Sigmoid colon (tissue), 7 donors: ENCODE results near the gene ALG11. TPM values are rescaled to one million over a fixed set of nuclear protein-coding genes. Genes with fewer than 3 reads are reported as not detected.
A peak's percentile ranks its signal among the peaks of the same experiment; 100 is the strongest.

Experiments
- DNase-seq: peaks from one replicate; pipeline ENCODE4 v3.0.0-alpha.2; 2019
- H3K27ac ChIP-seq, 4 donors: fragments of 200-600 bp; sonication (generic); one replicate each; pipeline ENCODE4 v1.5.1; 2016 to 2019; ENCODE audit warnings: mild to moderate bottlenecking in 1 of 4
- H3K27me3 ChIP-seq, 3 donors: fragments of 200-600 bp; sonication (generic); one replicate each; pipeline ENCODE4 v1.5.1; 2019; ENCODE audit warnings: mild to moderate bottlenecking in 1 of 3
- H3K36me3 ChIP-seq, 4 donors: fragments of 200-600 bp; sonication (generic); one replicate each; pipeline ENCODE4 v1.5.1; 2016 to 2019
- H3K4me1 ChIP-seq, 4 donors: fragments of 200-600 bp; sonication (generic); one replicate each; pipeline ENCODE4 v1.5.1; 2017 to 2019
- H3K4me3 ChIP-seq, 4 donors: fragments of 200-600 bp; sonication (generic); one replicate each; pipeline ENCODE4 v1.5.1; 2017 to 2019; ENCODE audit warnings: mild to moderate bottlenecking in 2 of 4, moderate library complexity in 1 of 4
- H3K9me3 ChIP-seq, 4 donors: fragments of 200-600 bp in 3 of 4; sonication (generic) in 3 of 4; one replicate each; pipeline versions ENCODE4 v1.5.1 to v1.6.1; 2013 to 2019
- CTCF ChIP-seq, 4 experiments: fragments of 450-650 bp in 3 of 4; fragments of 200-600 bp in 1 of 4; IDR thresholded peaks; one replicate each; pipeline ENCODE4 v1.5.1; 2016 to 2019; ENCODE audit warnings: antibody characterized with exemption in 4 of 4, mild to moderate bottlenecking in 3 of 4, moderate library complexity in 2 of 4
- EP300 ChIP-seq, 4 donors: sonication (generic); formaldehyde crosslinking; IDR thresholded peaks; one replicate each; pipeline ENCODE4 v1.6.1; 2017; ENCODE audit warnings: antibody characterized with exemption in 4 of 4
- POLR2A ChIP-seq, 2 donors: fragments of 450-650 bp; IDR thresholded peaks; one replicate each; pipeline ENCODE4 v1.6.1; 2016; ENCODE audit warnings: antibody characterized with exemption in 2 of 2, mild to moderate bottlenecking in 2 of 2, moderate library complexity in 2 of 2
- POLR2AphosphoS5 ChIP-seq, 4 donors: sonication (generic); formaldehyde crosslinking; IDR thresholded peaks; one replicate each; pipeline ENCODE4 v1.6.1; 2017; ENCODE audit warnings: antibody characterized with exemption in 4 of 4
- WGBS, 2 donors: extraction: QIAGEN DNeasy Blood & Tissue Kit; methylation state at CpG; one replicate each; pipeline ENCODE4 v1.1.7; 2013; 5-methylcytosine and 5-hydroxymethylcytosine counted together
- intact Hi-C: fragments of 100-400 bp; cut with DNase I; formaldehyde crosslinking; loops from one replicate; pipeline ENCODE4 v1.15.1; 2023
- polyA plus RNA-seq, 3 donors: library from polyadenylated mRNA; stranded (reverse); fragments of 200-250 nt; gene quantifications; one replicate each; pipeline ENCODE4 v1.2.3, GENCODE V29; 2013
- total RNA-seq, 4 donors: library from RNA; depleted of rRNA; stranded (reverse); fragments of >200 nt; gene quantifications; one replicate each; pipeline ENCODE4 v1.1.0, GENCODE V29; 2016
- donor health status: healthy with polysubstance abuse.
- donor health status: Bipolar disorder and iron deficiency.
- donor health status: healthy.

The ALG11 gene
- total and polyA plus RNA-seq, 7 donors: 1.2 to 20.6 (median 11.6) TPM

- WGBS, 2 donors: 82 to 91% methylated on average over 13 of the region's 13 CpGs
- intact Hi-C loops: no loop called here
- no peak for DNase-seq
- Histone ChIP-seq H3K4me1 (peaks cover 0 to 13% (median 8%) of the 10 kb centered on the region in 4 donors), H3K9me3 (no peaks in the 10 kb centered on the region), H3K36me3 (no peaks in the 10 kb centered on the region), H3K27me3 (no peaks in the 10 kb centered on the region), H3K27ac (no peak overlapping the region), H3K4me3 (no peak overlapping the region)
- no peak for TF ChIP-seq CTCF (IDR thresholded peaks at IDR 0.05)
- no peak for TF ChIP-seq POLR2A (IDR thresholded peaks at IDR 0.05)
- TF ChIP-seq POLR2AphosphoS5 (IDR thresholded peaks at IDR 0.05): no peak
- no peak for TF ChIP-seq EP300 (IDR thresholded peaks at IDR 0.05)
These were observed 6.2 kb upstream of the ALG11 start for GRCh38 chr13:52005841-52006522.

- DNase-seq: no peak
- no peaks in the 10 kb centered on the region for H3K9me3 ChIP-seq
- no peak overlapping the region for H3K4me3 ChIP-seq
- no peaks in the 10 kb centered on the region for H3K27me3 ChIP-seq
- H3K36me3 ChIP-seq: no peaks in the 10 kb centered on the region
- 58 to 85% methylated on average over 8 of the region's 8 CpGs for WGBS, 2 donors
- no peak overlapping the region for H3K27ac ChIP-seq
- intact Hi-C loops: no loop called here
- H3K4me1 ChIP-seq: peaks cover 0 to 15% (median 10%) of the 10 kb centered on the region in 4 donors
- TF ChIP-seq CTCF (IDR thresholded peaks at IDR 0.05): no peak
- no peak for TF ChIP-seq POLR2AphosphoS5 (IDR thresholded peaks at IDR 0.05)
- no peak for TF ChIP-seq EP300 (IDR thresholded peaks at IDR 0.05)
- no peak for TF ChIP-seq POLR2A (IDR thresholded peaks at IDR 0.05)
These were observed 5.5 kb upstream of the ALG11 start for GRCh38 chr13:52006523-52007245.

GRCh38 chr13:52009946-52010345 is 2.3 kb upstream of the ALG11 start:
- H3K27me3 ChIP-seq: no peaks in the 10 kb centered on the region
- intact Hi-C loops: loop anchor here (2.0 to 5.0 kb wide), 4 partner anchors 193 to 558 kb away; partner anchors contain the start of genes INTS6, VPS36 and WDFY2
- H3K4me3 ChIP-seq: no peak overlapping the region
- H3K36me3 ChIP-seq: no peaks in the 10 kb centered on the region
- 63 to 71% methylated on average over 6 of the region's 6 CpGs for WGBS, 2 donors
- DNase-seq: no peak
- H3K27ac ChIP-seq: no peak overlapping the region
- no peaks in the 10 kb centered on the region for H3K9me3 ChIP-seq
- H3K4me1 ChIP-seq: peaks cover 0 to 32% (median 19%) of the 10 kb centered on the region in 4 donors
- TF ChIP-seq POLR2A (IDR thresholded peaks at IDR 0.05) (no peak), EP300 (IDR thresholded peaks at IDR 0.05) (no peak), POLR2AphosphoS5 (IDR thresholded peaks at IDR 0.05) (no peak), CTCF (IDR thresholded peaks at IDR 0.05) (no peak)

GRCh38 chr13:52010890-52011631 is 1.1 kb upstream of the ALG11 start, which contains the start of gene ATP7B:
Gene ATP7B, minus strand, starts transcription at chr13:52011450. Its CDS starts 113 bp downstream, at chr13:52011337.
- TF ChIP-seq EP300 (IDR thresholded peaks at IDR 0.05) (no peak), POLR2AphosphoS5 (IDR thresholded peaks at IDR 0.05) (no peak), POLR2A (IDR thresholded peaks at IDR 0.05) (no peak), CTCF (IDR thresholded peaks at IDR 0.05) (peak in 1 of 4 experiments; percentile 11)
- no peaks in the 10 kb centered on the region for H3K9me3 ChIP-seq
- no peaks in the 10 kb centered on the region for H3K36me3 ChIP-seq
- H3K27ac ChIP-seq: peak within 1 kb of the TSS; percentile 76 to 79 (median 77)
- peaks cover 0 to 32% (median 19%) of the 10 kb centered on the region in 4 donors for H3K4me1 ChIP-seq
- 2 to 4% methylated on average over 46 of the region's 46 CpGs for WGBS, 2 donors
- intact Hi-C loops: loop anchor here (2.0 to 5.0 kb wide), 4 partner anchors 194 to 559 kb away; partner anchors contain the start of genes INTS6, VPS36 and WDFY2
- no peaks in the 10 kb centered on the region for H3K27me3 ChIP-seq
- peak; percentile 68 for DNase-seq
- peak within 1 kb of the TSS; percentile 67 to 92 (median 78) for H3K4me3 ChIP-seq
